ENCODE measurements around the gene PKP3.

DNA sequence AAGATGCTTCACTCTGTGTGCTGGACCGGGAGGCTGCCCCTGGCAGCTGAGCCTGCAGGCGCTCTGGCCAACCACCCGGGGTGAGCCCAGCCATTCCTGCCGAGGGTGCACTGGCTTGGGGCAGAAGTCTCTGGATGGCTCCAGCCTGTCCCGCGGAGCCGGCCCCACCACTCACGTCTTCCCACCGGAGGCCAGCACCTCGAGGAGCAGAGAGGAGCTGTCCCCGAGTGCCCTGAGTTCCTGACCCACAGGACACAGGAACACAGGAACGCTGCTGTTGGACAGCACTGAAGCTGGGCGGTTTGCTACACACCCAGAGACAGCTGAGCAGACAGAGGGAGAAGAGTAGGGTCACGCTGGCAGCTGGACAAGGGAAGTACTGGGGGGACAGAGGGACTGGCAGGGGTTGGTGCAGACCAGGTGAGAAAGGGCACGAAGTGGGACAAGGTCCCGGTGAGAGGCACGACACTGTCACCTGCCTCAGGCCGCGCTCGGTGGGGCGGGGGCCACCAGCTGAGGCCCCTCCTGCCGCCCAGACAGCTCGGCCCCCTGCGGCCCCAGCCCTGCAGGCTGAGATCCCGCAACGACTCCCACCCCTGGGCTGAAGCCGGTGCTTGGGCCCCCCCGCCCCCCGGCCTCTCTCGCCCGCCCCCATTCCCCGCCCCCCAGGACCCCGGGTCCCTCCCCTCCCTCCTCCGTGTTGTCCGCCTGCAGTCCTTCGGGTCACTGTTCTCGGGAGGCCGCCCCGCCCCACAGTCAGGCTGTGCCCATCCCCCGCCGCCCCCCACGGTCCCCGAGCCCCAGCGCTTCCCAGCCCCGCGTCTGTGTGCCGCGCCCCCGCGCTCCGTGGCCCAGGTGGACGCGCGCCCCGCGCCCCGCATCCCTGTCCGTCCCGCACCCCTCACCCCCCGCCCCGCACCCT is 25.3 kb upstream of the PKP3 start:
- TF ChIP-seq, protein P1, sequence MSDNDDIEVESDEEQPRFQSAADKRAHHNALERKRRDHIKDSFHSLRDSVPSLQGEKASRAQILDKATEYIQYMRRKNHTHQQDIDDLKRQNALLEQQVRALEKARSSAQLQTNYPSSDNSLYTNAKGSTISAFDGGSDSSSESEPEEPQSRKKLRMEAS (IDR thresholded peaks at IDR 0.05; ENCODE audit: low read depth), result no peak
- TF ChIP-seq, protein P2, sequence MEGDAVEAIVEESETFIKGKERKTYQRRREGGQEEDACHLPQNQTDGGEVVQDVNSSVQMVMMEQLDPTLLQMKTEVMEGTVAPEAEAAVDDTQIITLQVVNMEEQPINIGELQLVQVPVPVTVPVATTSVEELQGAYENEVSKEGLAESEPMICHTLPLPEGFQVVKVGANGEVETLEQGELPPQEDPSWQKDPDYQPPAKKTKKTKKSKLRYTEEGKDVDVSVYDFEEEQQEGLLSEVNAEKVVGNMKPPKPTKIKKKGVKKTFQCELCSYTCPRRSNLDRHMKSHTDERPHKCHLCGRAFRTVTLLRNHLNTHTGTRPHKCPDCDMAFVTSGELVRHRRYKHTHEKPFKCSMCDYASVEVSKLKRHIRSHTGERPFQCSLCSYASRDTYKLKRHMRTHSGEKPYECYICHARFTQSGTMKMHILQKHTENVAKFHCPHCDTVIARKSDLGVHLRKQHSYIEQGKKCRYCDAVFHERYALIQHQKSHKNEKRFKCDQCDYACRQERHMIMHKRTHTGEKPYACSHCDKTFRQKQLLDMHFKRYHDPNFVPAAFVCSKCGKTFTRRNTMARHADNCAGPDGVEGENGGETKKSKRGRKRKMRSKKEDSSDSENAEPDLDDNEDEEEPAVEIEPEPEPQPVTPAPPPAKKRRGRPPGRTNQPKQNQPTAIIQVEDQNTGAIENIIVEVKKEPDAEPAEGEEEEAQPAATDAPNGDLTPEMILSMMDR (IDR thresholded peaks at IDR 0.05), result no peak
- TF ChIP-seq POLR2AphosphoS5 (IDR thresholded peaks at IDR 0.05; ENCODE audit: low read depth, low read length), result no peak
- no peak for TF ChIP-seq GABPA (IDR thresholded peaks at IDR 0.05; ENCODE audit: low read depth)
- TF ChIP-seq YY1 (IDR thresholded peaks at IDR 0.05; ENCODE audit: low read depth), result no peak
- TF ChIP-seq, protein P3, sequence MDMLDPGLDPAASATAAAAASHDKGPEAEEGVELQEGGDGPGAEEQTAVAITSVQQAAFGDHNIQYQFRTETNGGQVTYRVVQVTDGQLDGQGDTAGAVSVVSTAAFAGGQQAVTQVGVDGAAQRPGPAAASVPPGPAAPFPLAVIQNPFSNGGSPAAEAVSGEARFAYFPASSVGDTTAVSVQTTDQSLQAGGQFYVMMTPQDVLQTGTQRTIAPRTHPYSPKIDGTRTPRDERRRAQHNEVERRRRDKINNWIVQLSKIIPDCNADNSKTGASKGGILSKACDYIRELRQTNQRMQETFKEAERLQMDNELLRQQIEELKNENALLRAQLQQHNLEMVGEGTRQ (IDR thresholded peaks at IDR 0.05; ENCODE audit: borderline replicate concordance, low read depth, low read length), result no peak
- TF ChIP-seq, protein P4, sequence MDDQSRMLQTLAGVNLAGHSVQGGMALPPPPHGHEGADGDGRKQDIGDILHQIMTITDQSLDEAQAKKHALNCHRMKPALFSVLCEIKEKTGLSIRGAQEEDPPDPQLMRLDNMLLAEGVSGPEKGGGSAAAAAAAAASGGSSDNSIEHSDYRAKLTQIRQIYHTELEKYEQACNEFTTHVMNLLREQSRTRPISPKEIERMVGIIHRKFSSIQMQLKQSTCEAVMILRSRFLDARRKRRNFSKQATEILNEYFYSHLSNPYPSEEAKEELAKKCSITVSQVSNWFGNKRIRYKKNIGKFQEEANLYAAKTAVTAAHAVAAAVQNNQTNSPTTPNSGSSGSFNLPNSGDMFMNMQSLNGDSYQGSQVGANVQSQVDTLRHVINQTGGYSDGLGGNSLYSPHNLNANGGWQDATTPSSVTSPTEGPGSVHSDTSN (IDR thresholded peaks at IDR 0.05), result no peak
- TF ChIP-seq JUND (IDR thresholded peaks at IDR 0.05), result no peak
- no peak for TF ChIP-seq EZH2phosphoT487 (IDR thresholded peaks at IDR 0.05; ENCODE audit: borderline replicate concordance, low read depth)
- TF ChIP-seq, protein P5, sequence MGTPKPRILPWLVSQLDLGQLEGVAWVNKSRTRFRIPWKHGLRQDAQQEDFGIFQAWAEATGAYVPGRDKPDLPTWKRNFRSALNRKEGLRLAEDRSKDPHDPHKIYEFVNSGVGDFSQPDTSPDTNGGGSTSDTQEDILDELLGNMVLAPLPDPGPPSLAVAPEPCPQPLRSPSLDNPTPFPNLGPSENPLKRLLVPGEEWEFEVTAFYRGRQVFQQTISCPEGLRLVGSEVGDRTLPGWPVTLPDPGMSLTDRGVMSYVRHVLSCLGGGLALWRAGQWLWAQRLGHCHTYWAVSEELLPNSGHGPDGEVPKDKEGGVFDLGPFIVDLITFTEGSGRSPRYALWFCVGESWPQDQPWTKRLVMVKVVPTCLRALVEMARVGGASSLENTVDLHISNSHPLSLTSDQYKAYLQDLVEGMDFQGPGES (IDR thresholded peaks at IDR 0.05; ENCODE audit: low read depth, low read length), result no peak
- TF ChIP-seq FOXJ3 (CRISPR knock-in tag; IDR thresholded peaks at IDR 0.05), result no peak
- no peak for TF ChIP-seq FOXM1 (IDR thresholded peaks at IDR 0.05; ENCODE audit: low read depth)
- TF ChIP-seq MXI1 (IDR thresholded peaks at IDR 0.05; ENCODE audit: low read depth, low read length), result no peak
- no peak for TF ChIP-seq FOSL2 (IDR thresholded peaks at IDR 0.05; ENCODE audit: borderline replicate concordance, low read depth)
